ENCODE results near the gene SAP30L.
A peak's percentile ranks its signal among the peaks of the same experiment; 100 is the strongest.

Gene SAP30L

GRCh38 chr5:154466671-154467070 lies 20.9 kb downstream of the SAP30L start:
- no peak for TF ChIP-seq CTCF (conservative IDR thresholded peaks at IDR 0.05; ENCODE audit: control insufficient read depth, insufficient read depth, low read depth, low read length)
- no peak for DNase-seq (ENCODE audit: low read depth)
- no peak overlapping the region for H3K4me3 ChIP-seq (ENCODE audit: control insufficient read depth, low read depth, low read length)

GRCh38 chr5:154467655-154468354 lies 22.0 kb downstream of the SAP30L start:
- peak; percentile 93 for TF ChIP-seq CTCF (conservative IDR thresholded peaks at IDR 0.05; ENCODE audit: control insufficient read depth, insufficient read depth, low read depth, low read length)
- peak; percentile 62 for DNase-seq (ENCODE audit: low read depth)
- no peak overlapping the region for H3K4me3 ChIP-seq (ENCODE audit: control insufficient read depth, low read depth, low read length)

GRCh38 chr5:154470137-154470536 lies 24.3 kb downstream of the SAP30L start:
- DNase-seq (ENCODE audit: low read depth) = no peak
- TF ChIP-seq CTCF (conservative IDR thresholded peaks at IDR 0.05; ENCODE audit: control insufficient read depth, insufficient read depth, low read depth, low read length) = no peak

GRCh38 chr5:154470947-154471870 lies 25.4 kb downstream of the SAP30L start:
- TF ChIP-seq CTCF (conservative IDR thresholded peaks at IDR 0.05; ENCODE audit: control insufficient read depth, insufficient read depth, low read depth, low read length) = no peak
- H3K4me3 ChIP-seq (ENCODE audit: control insufficient read depth, low read depth, low read length) = no peak overlapping the region
- DNase-seq (ENCODE audit: low read depth) = no peak

More at GRCh38 chr5:154470137-154470536, 24.3 kb downstream of the SAP30L start:
- H3K4me3 ChIP-seq (ENCODE audit: control insufficient read depth, low read depth, low read length) = no peak overlapping the region

GRCh38 chr5:154472871-154473580 lies 27.2 kb downstream of the SAP30L start:
- no peak overlapping the region for H3K4me3 ChIP-seq (ENCODE audit: control insufficient read depth, low read depth, low read length)
- DNase-seq (ENCODE audit: low read depth) = no peak
- no peak for TF ChIP-seq CTCF (conservative IDR thresholded peaks at IDR 0.05; ENCODE audit: control insufficient read depth, insufficient read depth, low read depth, low read length)

- DNase-seq (ENCODE audit: low read depth) = no peak
- no peak overlapping the region for H3K4me3 ChIP-seq (ENCODE audit: control insufficient read depth, low read depth, low read length)
- no peak for TF ChIP-seq CTCF (conservative IDR thresholded peaks at IDR 0.05; ENCODE audit: control insufficient read depth, insufficient read depth, low read depth, low read length)
These were observed 27.9 kb downstream of the SAP30L start for GRCh38 chr5:154473581-154474283.

All from fibroblast of mammary gland (primary cell).